Neural cell (in vitro differentiated cells): Measurements from ENCODE around the gene ITGB4. TPM values are rescaled to one million over a fixed set of nuclear protein-coding genes. Genes with fewer than 3 reads are reported as not detected.

Experiments
- H2AFZ ChIP-seq: fragments of 200-600, 300-800 bp; sonication (generic), shearing (Covaris generic); 2 replicates; pipeline ENCODE4 v1.6.0; 2014; ENCODE audit warnings: low read depth, mild to moderate bottlenecking, antibody characterized with exemption, low read length, moderate library complexity
- H3F3A ChIP-seq: fragments of 200-600 bp; shearing (Covaris generic); 2 replicates; pipeline ENCODE4 v1.6.1; 2016; ENCODE audit warnings: mild to moderate bottlenecking, moderate library complexity, mixed read lengths, antibody characterized with exemption, low read length; ENCODE audit not compliant: insufficient read depth, poor library complexity, severe bottlenecking
- H3K27ac ChIP-seq: fragments of 200-600, 300-800 bp; sonication (generic), shearing (Covaris generic); 2 replicates; pipeline ENCODE4 v1.5.1; 2014; ENCODE audit warnings: mild to moderate bottlenecking, low read length, moderate library complexity
- H3K27me3 ChIP-seq: fragments of 300-800, 200-600 bp; sonication (generic), shearing (Covaris generic); 2 replicates; pipeline ENCODE4 v1.6.0; 2014; ENCODE audit warnings: mild to moderate bottlenecking, low read depth, low read length, moderate library complexity; ENCODE audit not compliant: insufficient read depth
- H3K36me3 ChIP-seq: fragments of 300-800, 200-600 bp; sonication (generic), shearing (Covaris generic); 2 replicates; pipeline ENCODE4 v1.5.1; 2014; ENCODE audit warnings: mild to moderate bottlenecking, antibody characterized with exemption, low read length, moderate library complexity; ENCODE audit not compliant: insufficient read depth
- H3K4me2 ChIP-seq: fragments of 300-800, 200-600 bp; sonication (generic), shearing (Covaris generic); 2 replicates; pipeline ENCODE4 v1.6.0; 2014; ENCODE audit warnings: mild to moderate bottlenecking, low read length
- H3K4me3 ChIP-seq: fragments of 300-800, 200-600 bp; sonication (generic), shearing (Covaris generic); 2 replicates; pipeline ENCODE4 v1.5.1; 2014; ENCODE audit warnings: mild to moderate bottlenecking, low read length, moderate library complexity
- H3K79me2 ChIP-seq: fragments of 200-600 bp; shearing (Covaris generic); replicated peaks from 2 replicates; pipeline ENCODE4 v1.6.0; 2014; ENCODE audit warnings: mild to moderate bottlenecking, low read length, moderate library complexity; ENCODE audit not compliant: insufficient read depth
- H3K9ac ChIP-seq: fragments of 300-800, 200-600 bp; sonication (generic), shearing (Covaris generic); 2 replicates; pipeline ENCODE4 v1.6.1; 2016; ENCODE audit warnings: mild to moderate bottlenecking, low read length, mixed read lengths
- H3K9me2 ChIP-seq: fragments of 200-600 bp; shearing (Covaris generic); 2 replicates; pipeline ENCODE4 v1.6.1; 2016; ENCODE audit warnings: mild to moderate bottlenecking, low read length, mixed read lengths; ENCODE audit not compliant: insufficient read depth
- H3K9me3 ChIP-seq: fragments of 200-600, 300-800 bp; sonication (generic), shearing (Covaris generic); 2 replicates; pipeline ENCODE4 v1.6.1; 2016; ENCODE audit warnings: mild to moderate bottlenecking, mixed run types, low read length, moderate library complexity, mixed read lengths
- H4K20me1 ChIP-seq: fragments of 200-600 bp; shearing (Covaris generic); 2 replicates; pipeline ENCODE4 v1.6.1; 2016; ENCODE audit warnings: mild to moderate bottlenecking, mixed run types; ENCODE audit not compliant: insufficient read depth
- CTCF ChIP-seq: fragments of 450-650 bp; IDR thresholded peaks from 2 replicates; pipeline ENCODE4 v1.5.1; 2014; ENCODE audit warnings: antibody characterized with exemption, mild to moderate bottlenecking, moderate library complexity; ENCODE audit not compliant: poor library complexity, severe bottlenecking
- EP300 ChIP-seq: fragments of 450-650 bp; conservative IDR thresholded peaks from 2 replicates; pipeline ENCODE4 v1.6.1; 2014; ENCODE audit warnings: antibody characterized with exemption, mild to moderate bottlenecking, moderate library complexity; ENCODE audit not compliant: poor library complexity, severe bottlenecking
- EZH2 ChIP-seq: fragments of 200-600, 300-800 bp; shearing (Covaris generic), sonication (generic); IDR thresholded peaks from 2 replicates; pipeline ENCODE4 v1.6.1; 2014; ENCODE audit warnings: antibody characterized with exemption, low read length, borderline replicate concordance, mild to moderate bottlenecking; ENCODE audit not compliant: insufficient read depth, poor library complexity, severe bottlenecking
- MXI1 ChIP-seq: fragments of 450-650 bp; conservative IDR thresholded peaks from 2 replicates; pipeline ENCODE4 v1.6.1; 2014; ENCODE audit warnings: antibody characterized with exemption, mild to moderate bottlenecking; ENCODE audit not compliant: poor library complexity, severe bottlenecking
- POLR2AphosphoS5 ChIP-seq: IDR thresholded peaks from 2 replicates; pipeline ENCODE4 v1.6.1; 2012
- RAD21 ChIP-seq: fragments of 450-650 bp; conservative IDR thresholded peaks from 2 replicates; pipeline ENCODE4 v1.6.1; 2014; ENCODE audit warnings: antibody characterized with exemption, mild to moderate bottlenecking, moderate library complexity
- SMC3 ChIP-seq: fragments of 450-650 bp; conservative IDR thresholded peaks from 2 replicates; pipeline ENCODE4 v1.6.1; 2014; ENCODE audit warnings: antibody characterized with exemption, mild to moderate bottlenecking, moderate library complexity; ENCODE audit not compliant: poor library complexity
- TAF1 ChIP-seq: IDR thresholded peaks from 2 replicates; pipeline ENCODE4 v1.6.1; 2012; ENCODE audit warnings: low read depth
- polyA plus RNA-seq: library from polyadenylated mRNA; depleted of rRNA; stranded (reverse); fragments of >200 nt; gene quantifications from 2 replicates; pipeline ENCODE4 v1.2.3, GENCODE V29; 2014
- TF ChIP-seq, protein P1 (sequence below): IDR thresholded peaks from 2 replicates; pipeline ENCODE4 v1.6.1; 2012; ENCODE audit warnings: borderline replicate concordance

The ITGB4 gene
- polyA plus RNA-seq, 1 donor from 2014 or later, result not detected

DNA sequence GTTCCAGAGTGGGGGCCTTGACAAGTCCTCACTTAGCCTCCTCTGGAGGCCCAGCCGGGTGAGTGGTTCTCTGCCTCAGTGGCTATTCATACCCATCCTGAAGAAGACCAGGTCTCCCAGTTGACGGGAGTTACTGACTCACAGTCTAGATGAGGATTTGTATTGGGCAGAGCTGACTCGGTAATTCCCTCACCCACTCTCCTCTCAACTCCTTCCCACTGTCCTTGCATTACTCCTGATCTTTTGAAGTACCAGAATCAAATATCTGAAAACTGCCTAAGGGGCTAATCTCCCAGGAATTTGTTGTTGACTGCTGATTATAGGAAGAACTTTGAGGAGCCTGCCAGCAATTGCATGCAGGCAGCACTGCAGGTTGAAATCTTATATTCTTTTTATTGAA lies 40.0 kb upstream of the ITGB4 start:
- no peak overlapping the region for H2AFZ ChIP-seq
- H3K9ac ChIP-seq, result no peak overlapping the region
- no peaks in the 10 kb centered on the region for H3K9me3 ChIP-seq
- peaks cover 6% of the 10 kb centered on the region for H3K79me2 ChIP-seq
- H3K27ac ChIP-seq, result no peak overlapping the region
- H3K27me3 ChIP-seq, result no peaks in the 10 kb centered on the region
- no peaks in the 10 kb centered on the region for H3F3A ChIP-seq
- H4K20me1 ChIP-seq, result no peaks in the 10 kb centered on the region
- TF ChIP-seq, protein P1, sequence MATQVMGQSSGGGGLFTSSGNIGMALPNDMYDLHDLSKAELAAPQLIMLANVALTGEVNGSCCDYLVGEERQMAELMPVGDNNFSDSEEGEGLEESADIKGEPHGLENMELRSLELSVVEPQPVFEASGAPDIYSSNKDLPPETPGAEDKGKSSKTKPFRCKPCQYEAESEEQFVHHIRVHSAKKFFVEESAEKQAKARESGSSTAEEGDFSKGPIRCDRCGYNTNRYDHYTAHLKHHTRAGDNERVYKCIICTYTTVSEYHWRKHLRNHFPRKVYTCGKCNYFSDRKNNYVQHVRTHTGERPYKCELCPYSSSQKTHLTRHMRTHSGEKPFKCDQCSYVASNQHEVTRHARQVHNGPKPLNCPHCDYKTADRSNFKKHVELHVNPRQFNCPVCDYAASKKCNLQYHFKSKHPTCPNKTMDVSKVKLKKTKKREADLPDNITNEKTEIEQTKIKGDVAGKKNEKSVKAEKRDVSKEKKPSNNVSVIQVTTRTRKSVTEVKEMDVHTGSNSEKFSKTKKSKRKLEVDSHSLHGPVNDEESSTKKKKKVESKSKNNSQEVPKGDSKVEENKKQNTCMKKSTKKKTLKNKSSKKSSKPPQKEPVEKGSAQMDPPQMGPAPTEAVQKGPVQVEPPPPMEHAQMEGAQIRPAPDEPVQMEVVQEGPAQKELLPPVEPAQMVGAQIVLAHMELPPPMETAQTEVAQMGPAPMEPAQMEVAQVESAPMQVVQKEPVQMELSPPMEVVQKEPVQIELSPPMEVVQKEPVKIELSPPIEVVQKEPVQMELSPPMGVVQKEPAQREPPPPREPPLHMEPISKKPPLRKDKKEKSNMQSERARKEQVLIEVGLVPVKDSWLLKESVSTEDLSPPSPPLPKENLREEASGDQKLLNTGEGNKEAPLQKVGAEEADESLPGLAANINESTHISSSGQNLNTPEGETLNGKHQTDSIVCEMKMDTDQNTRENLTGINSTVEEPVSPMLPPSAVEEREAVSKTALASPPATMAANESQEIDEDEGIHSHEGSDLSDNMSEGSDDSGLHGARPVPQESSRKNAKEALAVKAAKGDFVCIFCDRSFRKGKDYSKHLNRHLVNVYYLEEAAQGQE, result no peak
- TF ChIP-seq SMC3 (no peak), RAD21 (no peak), POLR2AphosphoS5 (no peak), EP300 (no peak), EZH2 (no peak), MXI1 (no peak), TAF1 (no peak)
- no peaks in the 10 kb centered on the region for H3K36me3 ChIP-seq
- H3K4me2 ChIP-seq, result no peak overlapping the region
- no peak overlapping the region for H3K4me3 ChIP-seq
- H3K9me2 ChIP-seq, result no peaks in the 10 kb centered on the region

- Histone ChIP-seq H3K9me2 (no peaks in the 10 kb centered on the region), H3K27me3 (no peaks in the 10 kb centered on the region), H3K4me3 (no peak overlapping the region), H3F3A (no peaks in the 10 kb centered on the region), H3K9ac (no peak overlapping the region), H3K79me2 (no peaks in the 10 kb centered on the region), H3K9me3 (no peaks in the 10 kb centered on the region), H2AFZ (no peak overlapping the region), H3K36me3 (no peaks in the 10 kb centered on the region), H4K20me1 (no peaks in the 10 kb centered on the region), H3K4me2 (no peak overlapping the region), H3K27ac (no peak overlapping the region)
- TF ChIP-seq EP300, result no peak
Measured at GRCh38 chr17:75683583-75683982, 37.7 kb upstream of the ITGB4 start.

DNA sequence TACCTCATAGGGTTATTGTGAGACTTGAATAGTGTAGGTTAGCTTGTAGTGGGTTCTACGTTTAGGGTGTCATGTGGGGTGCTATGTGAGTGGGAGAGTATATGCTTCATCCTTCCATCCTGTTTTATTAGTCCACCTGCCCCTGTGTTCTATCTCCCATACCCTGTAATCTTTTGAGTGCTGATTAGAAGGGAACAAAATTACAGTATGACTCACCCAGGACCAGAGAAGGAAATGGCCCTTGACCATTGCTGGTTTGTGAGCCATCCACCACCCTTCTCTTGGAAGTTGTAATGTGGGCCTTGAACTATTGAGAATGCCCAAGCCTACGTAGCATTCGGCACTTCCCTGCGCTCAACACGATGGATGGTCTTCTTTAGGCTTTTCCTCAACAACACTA lies 37.0 kb upstream of the ITGB4 start:
- H2AFZ ChIP-seq, result no peak overlapping the region
- H3K27ac ChIP-seq, result no peak overlapping the region
- H3K36me3 ChIP-seq, result no peaks in the 10 kb centered on the region
- no peak overlapping the region for H3K9ac ChIP-seq
- no peaks in the 10 kb centered on the region for H3K79me2 ChIP-seq
- no peak overlapping the region for H3K4me2 ChIP-seq
- no peaks in the 10 kb centered on the region for H3F3A ChIP-seq
- TF ChIP-seq, protein P1, result no peak
- TF ChIP-seq MXI1 (no peak), TAF1 (no peak), EP300 (no peak), RAD21 (no peak), CTCF (no peak), SMC3 (no peak), EZH2 (no peak), POLR2AphosphoS5 (no peak)
- no peaks in the 10 kb centered on the region for H4K20me1 ChIP-seq
- no peaks in the 10 kb centered on the region for H3K9me2 ChIP-seq
- H3K9me3 ChIP-seq, result no peaks in the 10 kb centered on the region
- H3K4me3 ChIP-seq, result no peak overlapping the region
- no peaks in the 10 kb centered on the region for H3K27me3 ChIP-seq
